ENCODE data around the gene SLC30A5. TPM values are rescaled to one million over a fixed set of nuclear protein-coding genes. Genes with fewer than 3 reads are reported as not detected.
"Not testable (repeated sequence)": the region's sequence is repeated elsewhere in the genome, so short reads cannot be mapped to it uniquely, and the experiment has no call there.

Gene SLC30A5
- total RNA-seq, 1 donor from 2014 or later = 60.2 TPM

- Mint-ChIP-seq H3K27ac (no peak overlapping the region), H3K27me3 (no peaks in the 10 kb centered on the region), H3K4me3 (no peak overlapping the region), H3K4me1 (no peaks in the 10 kb centered on the region), H3K9me3 (no peaks in the 10 kb centered on the region), H3K36me3 (ENCODE audit: low read depth) (peaks cover 20% of the 10 kb centered on the region)
- intact Hi-C loops (cut with micrococcal nuclease) = no loop called here
- DNase-seq = no peak
These were observed 36.4 kb downstream of the SLC30A5 start for GRCh38 chr5:69130241-69130640.

GRCh38 chr5:69131304-69131703 lies 37.5 kb downstream of the SLC30A5 start:
- DNase-seq = no peak
- H3K27me3 Mint-ChIP-seq = no peaks in the 10 kb centered on the region
- intact Hi-C loops (cut with micrococcal nuclease) = no loop called here
- peaks cover 19% of the 10 kb centered on the region for H3K36me3 Mint-ChIP-seq (ENCODE audit: low read depth)
- no peak overlapping the region for H3K27ac Mint-ChIP-seq
- H3K4me1 Mint-ChIP-seq = no peaks in the 10 kb centered on the region
- H3K4me3 Mint-ChIP-seq = no peak overlapping the region
- no peaks in the 10 kb centered on the region for H3K9me3 Mint-ChIP-seq

GRCh38 chr5:69134126-69134525 lies 40.3 kb downstream of the SLC30A5 start:
- no peaks in the 10 kb centered on the region for H3K27me3 Mint-ChIP-seq
- peaks cover 10% of the 10 kb centered on the region for H3K36me3 Mint-ChIP-seq (ENCODE audit: low read depth)
- no peak overlapping the region for H3K4me3 Mint-ChIP-seq
- no peak for DNase-seq
- H3K4me1 Mint-ChIP-seq = no peaks in the 10 kb centered on the region
- intact Hi-C loops (cut with micrococcal nuclease) = no loop called here
- H3K27ac Mint-ChIP-seq = no peak overlapping the region
- H3K9me3 Mint-ChIP-seq = peaks cover 4% of the 10 kb centered on the region

- intact Hi-C loops (cut with micrococcal nuclease) = no loop called here
- H3K27me3 Mint-ChIP-seq = no peaks in the 10 kb centered on the region
- H3K27ac Mint-ChIP-seq = no peak overlapping the region
- no peaks in the 10 kb centered on the region for H3K4me1 Mint-ChIP-seq
- H3K36me3 Mint-ChIP-seq (ENCODE audit: low read depth) = peaks cover 6% of the 10 kb centered on the region
- peaks cover 4% of the 10 kb centered on the region for H3K9me3 Mint-ChIP-seq
- no peak for DNase-seq
- H3K4me3 Mint-ChIP-seq = no peak overlapping the region
These were observed 42.5 kb downstream of the SLC30A5 start for GRCh38 chr5:69136293-69136692.

- H3K4me3 Mint-ChIP-seq; H3K36me3 Mint-ChIP-seq (ENCODE audit: low read depth); DNase-seq; H3K4me1 Mint-ChIP-seq; intact Hi-C loops (cut with micrococcal nuclease); H3K9me3 Mint-ChIP-seq; H3K27ac Mint-ChIP-seq; H3K27me3 Mint-ChIP-seq: not testable (repeated sequence)
These were observed 43.4 kb downstream of the SLC30A5 start for GRCh38 chr5:69137208-69137607.

GRCh38 chr5:69137807-69138206 lies 44.0 kb downstream of the SLC30A5 start:
- intact Hi-C loops (cut with micrococcal nuclease) = no loop called here
- no peaks in the 10 kb centered on the region for H3K4me1 Mint-ChIP-seq
- H3K27me3 Mint-ChIP-seq = no peaks in the 10 kb centered on the region
- peaks cover 4% of the 10 kb centered on the region for H3K9me3 Mint-ChIP-seq
- H3K27ac Mint-ChIP-seq = no peak overlapping the region
- no peak for DNase-seq
- H3K4me3 Mint-ChIP-seq = no peak overlapping the region
- peaks cover 6% of the 10 kb centered on the region for H3K36me3 Mint-ChIP-seq (ENCODE audit: low read depth)

- Mint-ChIP-seq H3K9me3 (peaks cover 4% of the 10 kb centered on the region), H3K4me3 (no peak overlapping the region), H3K27ac (no peak overlapping the region), H3K27me3 (no peaks in the 10 kb centered on the region), H3K4me1 (no peaks in the 10 kb centered on the region), H3K36me3 (ENCODE audit: low read depth) (peaks cover 2% of the 10 kb centered on the region)
- intact Hi-C loops (cut with micrococcal nuclease) = no loop called here
- no peak for DNase-seq
These were observed 45.0 kb downstream of the SLC30A5 start for GRCh38 chr5:69138766-69139165.

- H3K4me3 Mint-ChIP-seq; intact Hi-C loops (cut with micrococcal nuclease); H3K4me1 Mint-ChIP-seq; H3K9me3 Mint-ChIP-seq; H3K36me3 Mint-ChIP-seq (ENCODE audit: low read depth); H3K27ac Mint-ChIP-seq; DNase-seq; H3K27me3 Mint-ChIP-seq: not testable (repeated sequence)
These were observed 46.4 kb downstream of the SLC30A5 start for GRCh38 chr5:69140239-69140638.

GRCh38 chr5:69140827-69141226 lies 47.0 kb downstream of the SLC30A5 start:
- no peaks in the 10 kb centered on the region for H3K4me1 Mint-ChIP-seq
- no peaks in the 10 kb centered on the region for H3K27me3 Mint-ChIP-seq
- intact Hi-C loops (cut with micrococcal nuclease) = no loop called here
- DNase-seq = no peak
- H3K4me3 Mint-ChIP-seq = no peak overlapping the region
- H3K36me3 Mint-ChIP-seq (ENCODE audit: low read depth) = peaks cover under 1% of the 10 kb centered on the region
- H3K27ac Mint-ChIP-seq = no peak overlapping the region
- peaks cover 4% of the 10 kb centered on the region for H3K9me3 Mint-ChIP-seq

GRCh38 chr5:69148576-69148975 lies 54.8 kb downstream of the SLC30A5 start:
- H3K27ac Mint-ChIP-seq; H3K27me3 Mint-ChIP-seq; H3K36me3 Mint-ChIP-seq (ENCODE audit: low read depth); H3K4me3 Mint-ChIP-seq; intact Hi-C loops (cut with micrococcal nuclease); H3K4me1 Mint-ChIP-seq; H3K9me3 Mint-ChIP-seq; DNase-seq: not testable (repeated sequence)

- intact Hi-C loops (cut with micrococcal nuclease) = no loop called here
- Mint-ChIP-seq H3K36me3 (ENCODE audit: low read depth) (no peaks in the 10 kb centered on the region), H3K9me3 (peaks cover 2% of the 10 kb centered on the region), H3K4me1 (peaks cover 1% of the 10 kb centered on the region), H3K27me3 (no peaks in the 10 kb centered on the region), H3K4me3 (no peak overlapping the region), H3K27ac (no peak overlapping the region)
- no peak for DNase-seq
These were observed 55.3 kb downstream of the SLC30A5 start for GRCh38 chr5:69148981-69149675.

- Mint-ChIP-seq H3K4me3 (no peak overlapping the region), H3K9me3 (peaks cover 2% of the 10 kb centered on the region), H3K4me1 (peaks cover 1% of the 10 kb centered on the region), H3K27ac (no peak overlapping the region), H3K36me3 (ENCODE audit: low read depth) (no peaks in the 10 kb centered on the region), H3K27me3 (no peaks in the 10 kb centered on the region)
- no peak for DNase-seq
- intact Hi-C loops (cut with micrococcal nuclease) = no loop called here
These were observed 55.8 kb downstream of the SLC30A5 start for GRCh38 chr5:69149676-69150010.

GRCh38 chr5:69152731-69153130 lies 58.9 kb downstream of the SLC30A5 start:
- Mint-ChIP-seq H3K9me3 (no peaks in the 10 kb centered on the region), H3K27ac (no peak overlapping the region), H3K27me3 (no peaks in the 10 kb centered on the region), H3K4me1 (no peaks in the 10 kb centered on the region), H3K4me3 (no peak overlapping the region), H3K36me3 (ENCODE audit: low read depth) (no peaks in the 10 kb centered on the region)
- intact Hi-C loops (cut with micrococcal nuclease) = no loop called here
- DNase-seq = no peak

GRCh38 chr5:69156456-69156855 lies 62.6 kb downstream of the SLC30A5 start:
- intact Hi-C loops (cut with micrococcal nuclease) = no loop called here
- Mint-ChIP-seq H3K27ac (no peak overlapping the region), H3K36me3 (ENCODE audit: low read depth) (no peaks in the 10 kb centered on the region), H3K27me3 (no peaks in the 10 kb centered on the region), H3K4me1 (no peaks in the 10 kb centered on the region), H3K4me3 (no peak overlapping the region), H3K9me3 (no peaks in the 10 kb centered on the region)
- DNase-seq = no peak

- H3K27me3 Mint-ChIP-seq = no peaks in the 10 kb centered on the region
- no peak overlapping the region for H3K27ac Mint-ChIP-seq
- H3K9me3 Mint-ChIP-seq = no peaks in the 10 kb centered on the region
- H3K4me3 Mint-ChIP-seq = no peak overlapping the region
- DNase-seq = no peak
- no peaks in the 10 kb centered on the region for H3K36me3 Mint-ChIP-seq (ENCODE audit: low read depth)
- no peaks in the 10 kb centered on the region for H3K4me1 Mint-ChIP-seq
- intact Hi-C loops (cut with micrococcal nuclease) = no loop called here
These were observed 64.2 kb downstream of the SLC30A5 start for GRCh38 chr5:69158039-69158438.
